Smooth muscle cell of the brain vasculature (primary cell): ENCODE results near the gene CDC23.
"Not testable (repeated sequence)": the region's sequence is repeated elsewhere in the genome, so short reads cannot be mapped to it uniquely, and the experiment has no call there.

Experiments used
- DNase-seq: peaks from one replicate; pipeline ENCODE4 v3.0.0-alpha.2; 2012; ENCODE audit warnings: low read depth, low spot score

The CDC23 gene

DNA sequence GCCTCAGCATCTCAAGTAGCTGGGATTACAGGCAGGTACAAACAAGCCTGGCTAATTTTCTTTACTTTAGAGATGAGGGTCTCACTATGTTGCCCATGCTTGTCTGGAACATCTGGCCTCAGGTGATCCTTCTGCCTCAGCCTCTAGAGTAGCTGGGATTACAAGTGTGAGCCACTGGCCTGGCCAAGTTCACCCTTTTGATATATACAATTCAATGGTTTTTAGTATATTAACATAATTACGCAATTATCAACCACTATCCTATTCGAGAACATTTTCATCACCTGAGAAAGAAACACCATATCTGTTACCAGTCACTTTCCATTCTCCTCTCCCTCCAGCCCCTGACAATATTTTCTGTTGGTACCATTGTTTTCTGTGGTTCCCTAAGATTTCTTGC, 3.7 kb upstream of the CDC23 start:
- DNase-seq: no peak

DNA sequence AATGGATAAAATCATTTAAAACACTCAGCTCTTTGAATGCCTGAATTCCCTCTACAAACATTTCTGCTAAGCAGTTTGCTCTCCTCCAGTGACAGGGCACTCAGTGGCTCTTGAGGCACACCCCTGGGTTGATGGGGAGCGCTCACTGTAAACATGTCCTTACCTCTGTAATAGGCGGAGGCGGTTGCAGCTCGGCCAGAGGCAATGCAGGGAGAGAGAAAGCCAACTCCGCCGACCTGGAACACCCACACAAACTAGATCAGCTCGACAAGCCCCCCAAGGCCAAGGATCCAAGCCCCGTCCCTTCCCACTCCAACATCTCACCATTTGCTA, 329 bp downstream of the CDC23 start:
- DNase-seq: no peak

DNA sequence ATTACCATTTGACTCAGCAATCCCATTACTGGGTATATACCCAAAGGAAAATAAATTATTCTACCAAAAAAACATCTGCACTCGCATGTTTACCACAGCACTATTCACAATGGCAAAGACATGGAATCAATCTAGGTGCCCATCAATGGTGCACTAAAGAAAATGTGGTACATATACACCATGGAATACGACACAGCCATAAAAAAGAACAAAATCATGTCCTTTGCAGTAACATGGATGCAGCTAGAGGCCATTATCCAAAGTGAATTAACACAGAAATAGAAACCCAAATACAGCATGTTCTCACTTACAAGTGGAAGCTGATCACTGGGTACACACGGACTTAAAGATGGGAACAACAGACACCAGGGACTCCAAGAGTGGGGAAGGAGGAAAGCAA, 2.1 kb downstream of the CDC23 start:
- no peak for DNase-seq

DNA sequence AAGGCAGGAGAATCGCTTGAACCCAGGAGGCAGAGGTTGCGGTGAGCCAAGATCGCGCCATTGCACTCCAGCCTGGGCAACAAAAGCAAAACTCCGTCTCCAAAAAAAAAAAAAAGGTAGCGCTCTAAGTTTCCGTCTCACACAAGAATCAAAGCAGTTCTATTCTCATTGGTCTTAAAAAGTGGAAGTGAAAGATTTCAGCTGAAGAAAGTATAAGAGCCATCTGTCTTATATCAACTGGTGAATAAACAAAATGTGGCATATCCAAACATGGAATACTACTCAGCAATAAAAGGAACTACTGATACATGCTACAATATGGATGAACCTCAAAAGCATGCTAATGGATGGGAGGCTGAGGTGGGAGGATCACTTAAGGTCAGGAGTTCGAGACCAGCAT, 19.3 kb downstream of the CDC23 start:
- not testable (repeated sequence) for DNase-seq

DNA sequence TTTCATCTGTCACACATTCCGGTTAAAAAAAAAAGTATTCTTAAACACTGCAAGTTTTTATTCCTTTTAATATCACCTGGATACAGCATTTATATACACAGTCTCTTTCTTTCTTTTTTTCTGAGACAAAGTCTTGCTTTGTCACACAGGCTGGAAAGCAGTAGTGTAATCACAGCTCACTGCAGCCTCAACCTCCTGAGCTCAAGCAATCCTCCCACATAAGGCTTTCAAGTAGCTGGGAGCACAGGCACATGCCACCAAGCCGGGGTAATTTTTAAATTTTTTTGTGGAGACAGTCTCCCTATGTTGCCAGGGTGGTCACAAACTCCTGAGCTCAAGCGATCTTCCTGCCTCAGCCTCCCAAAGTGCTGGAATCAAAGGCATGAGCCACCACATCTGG, 20.3 kb downstream of the CDC23 start:
- DNase-seq: no peak

DNA sequence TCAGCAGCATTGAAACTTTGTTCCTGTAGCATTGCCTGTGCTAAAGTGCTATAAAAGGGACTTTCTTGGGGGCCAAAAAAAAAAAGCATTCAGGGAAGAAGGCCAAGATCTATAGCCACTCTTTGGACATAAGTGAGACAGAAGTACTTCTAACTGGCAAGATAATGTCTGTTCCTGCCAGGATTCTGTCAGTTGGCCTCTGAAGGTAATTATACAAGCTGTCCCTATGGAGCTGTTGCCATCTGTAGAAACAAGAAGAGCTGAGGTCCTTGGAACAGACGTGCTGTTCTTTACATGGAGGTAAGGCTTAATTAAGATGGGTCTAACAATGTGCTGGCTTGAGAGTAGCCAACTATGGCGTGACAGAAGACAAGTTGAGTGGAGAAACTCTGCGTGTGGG, 24.5 kb downstream of the CDC23 start:
- DNase-seq: no peak

DNA sequence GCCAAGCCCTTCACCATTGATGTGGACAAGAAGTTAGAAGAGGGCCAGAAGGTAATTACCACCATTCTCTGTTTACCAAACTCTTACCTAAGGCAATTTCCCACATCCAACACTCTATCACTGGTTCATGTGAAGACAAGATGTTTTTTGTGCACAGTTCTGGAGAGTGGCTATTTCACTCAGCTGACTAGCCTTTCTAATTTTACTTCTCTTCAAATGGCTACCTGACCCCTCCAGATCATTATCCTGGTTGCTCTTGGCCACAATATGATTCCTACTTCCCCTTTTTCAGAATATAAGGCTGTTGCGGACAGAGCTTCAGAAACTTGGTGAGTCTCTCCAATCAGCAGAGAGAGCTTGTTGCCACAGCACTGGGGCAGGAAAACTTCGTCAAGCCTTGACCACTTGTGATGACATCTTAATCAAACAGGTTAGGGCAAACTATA, 27.1 kb downstream of the CDC23 start:
- no peak for DNase-seq

DNA sequence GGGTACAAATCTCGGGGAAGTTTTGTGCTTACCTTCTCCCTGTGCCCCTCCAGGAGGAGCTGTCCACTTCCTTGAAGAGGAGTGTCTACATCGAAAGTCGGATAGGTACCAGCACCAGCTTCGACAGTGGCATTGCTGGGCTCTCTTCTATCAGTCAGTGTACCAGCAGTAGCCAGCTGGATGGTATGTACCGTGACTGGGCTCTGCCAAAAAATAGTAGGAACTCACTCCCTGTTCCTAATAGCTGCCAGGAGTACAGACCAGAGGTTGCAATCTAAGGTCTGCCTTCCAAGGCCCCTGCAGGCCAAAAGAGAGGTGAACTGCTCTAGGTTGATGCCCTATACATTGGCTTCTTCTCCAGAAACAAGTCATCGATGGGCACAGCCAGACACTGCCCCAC, 30.3 kb downstream of the CDC23 start:
- DNase-seq: no peak

DNA sequence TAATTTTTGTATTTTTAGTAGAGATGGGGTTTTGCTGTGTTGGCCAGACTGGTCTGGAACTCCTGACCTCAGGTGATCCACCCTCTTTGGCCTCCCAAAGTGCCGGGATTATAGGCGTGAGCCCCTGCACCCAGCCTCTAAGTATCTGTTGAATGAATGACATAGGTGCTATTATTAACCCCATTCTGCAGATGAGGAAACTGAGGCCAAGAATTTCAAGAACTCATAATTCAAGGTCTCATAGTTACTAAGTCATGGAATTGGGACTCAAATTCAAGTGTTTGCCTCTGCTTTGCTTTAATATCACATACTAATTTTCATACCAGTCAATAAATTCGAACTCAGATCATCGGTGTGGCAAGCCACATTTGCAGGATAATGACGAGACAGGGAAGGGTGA, 32.3 kb downstream of the CDC23 start:
- no peak for DNase-seq

DNA sequence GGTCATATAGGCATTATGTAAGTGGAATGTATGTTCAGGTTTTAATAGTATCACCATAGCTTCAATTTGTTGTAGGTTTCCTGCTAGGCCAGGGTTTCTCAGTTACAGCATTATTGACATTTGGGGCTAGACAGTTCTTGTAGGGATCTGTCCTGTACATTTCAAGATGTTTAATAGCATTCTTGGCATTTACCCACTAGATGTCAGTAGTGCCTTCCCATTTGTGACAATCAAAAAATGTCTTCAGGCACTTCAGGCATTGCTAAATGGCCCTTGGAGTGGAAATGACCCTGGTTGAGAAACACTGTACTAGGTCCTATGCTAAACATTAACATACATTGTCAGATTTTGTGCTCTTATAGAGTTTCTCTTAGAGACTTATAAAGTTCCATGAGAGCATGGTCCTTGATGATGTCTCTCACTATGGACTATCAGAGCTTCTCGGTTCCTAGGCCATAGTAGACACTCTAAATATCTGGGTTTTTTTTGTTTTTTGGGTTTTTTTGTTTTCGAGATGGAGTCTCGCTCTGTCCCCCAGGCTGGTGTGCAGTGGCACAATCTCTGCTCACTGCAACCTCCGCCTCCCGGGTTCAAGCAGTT, 32.8 kb downstream of the CDC23 start:
- DNase-seq: no peak

DNA sequence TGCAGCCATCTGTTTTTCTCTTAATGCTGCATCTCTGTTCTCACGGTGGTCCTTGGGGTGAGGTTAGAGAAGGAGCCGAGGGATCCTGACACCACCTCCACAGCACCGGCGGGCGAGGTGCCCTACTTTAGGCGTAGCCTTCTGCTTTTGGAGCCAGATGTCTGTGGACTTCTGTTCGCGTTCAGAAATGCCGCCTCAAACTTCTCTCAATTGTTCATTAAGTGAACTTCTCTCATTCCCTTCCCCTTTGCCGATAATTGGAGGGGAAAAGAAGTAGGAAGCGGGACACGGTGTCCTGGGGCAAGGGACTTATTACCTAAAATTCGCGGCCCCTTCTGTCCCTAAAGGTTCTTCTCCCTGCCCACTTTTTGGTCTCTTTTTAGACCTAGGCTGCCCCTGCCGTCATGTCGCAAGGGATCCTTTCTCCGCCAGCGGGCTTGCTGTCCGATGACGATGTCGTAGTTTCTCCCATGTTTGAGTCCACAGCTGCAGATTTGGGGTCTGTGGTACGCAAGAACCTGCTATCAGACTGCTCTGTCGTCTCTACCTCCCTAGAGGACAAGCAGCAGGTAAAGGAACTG, 33.8 kb downstream of the CDC23 start:
- DNase-seq: no peak

DNA sequence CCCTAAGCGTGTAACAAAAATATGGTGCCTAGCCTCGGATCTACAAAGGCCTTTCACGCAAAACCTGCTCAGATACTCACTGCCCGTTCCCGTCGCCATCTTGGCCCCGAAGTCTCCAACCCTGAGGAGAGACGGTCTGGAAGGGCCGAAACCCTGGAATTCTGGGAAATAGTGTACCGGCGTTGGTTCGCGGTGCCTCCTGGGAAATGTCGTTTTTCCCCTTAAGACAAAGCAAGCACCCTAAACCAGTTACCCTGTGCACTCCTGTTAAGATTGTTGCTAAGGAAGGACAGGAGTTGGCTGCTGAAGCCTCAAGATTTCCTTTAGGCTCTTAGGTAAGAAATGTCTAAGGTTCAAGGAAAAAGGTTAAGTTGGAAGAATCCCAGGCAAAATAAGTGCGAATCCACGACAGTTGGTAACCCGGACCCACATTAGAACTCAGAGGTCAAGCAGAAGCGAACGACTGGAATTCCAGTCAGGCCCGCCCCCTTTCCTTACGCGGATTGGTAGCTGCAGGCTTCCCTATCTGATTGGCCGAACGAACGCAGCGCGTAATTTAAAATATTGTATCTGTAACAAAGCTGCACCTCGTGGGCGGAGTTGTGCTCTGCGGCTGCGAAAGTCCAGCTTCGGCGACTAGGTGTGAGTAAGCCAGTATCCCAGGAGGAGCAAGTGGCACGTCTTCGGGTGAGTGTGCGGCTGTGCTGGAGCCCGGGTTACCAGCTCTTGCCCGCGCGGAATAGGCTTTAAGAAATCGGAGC, 34.4 kb downstream of the CDC23 start, which contains the start of the genes BRD8 and KIF20A:
BRD8 (minus strand) TSS at position 115 of the 761 bp plus-strand sequence; CDS start at position 99, 16 bp downstream.
KIF20A (plus strand) TSS at position 597 of the 761 bp plus-strand sequence. CDS start 569 bp downstream, outside the sequence.
- peak; percentile 91 for DNase-seq

DNA sequence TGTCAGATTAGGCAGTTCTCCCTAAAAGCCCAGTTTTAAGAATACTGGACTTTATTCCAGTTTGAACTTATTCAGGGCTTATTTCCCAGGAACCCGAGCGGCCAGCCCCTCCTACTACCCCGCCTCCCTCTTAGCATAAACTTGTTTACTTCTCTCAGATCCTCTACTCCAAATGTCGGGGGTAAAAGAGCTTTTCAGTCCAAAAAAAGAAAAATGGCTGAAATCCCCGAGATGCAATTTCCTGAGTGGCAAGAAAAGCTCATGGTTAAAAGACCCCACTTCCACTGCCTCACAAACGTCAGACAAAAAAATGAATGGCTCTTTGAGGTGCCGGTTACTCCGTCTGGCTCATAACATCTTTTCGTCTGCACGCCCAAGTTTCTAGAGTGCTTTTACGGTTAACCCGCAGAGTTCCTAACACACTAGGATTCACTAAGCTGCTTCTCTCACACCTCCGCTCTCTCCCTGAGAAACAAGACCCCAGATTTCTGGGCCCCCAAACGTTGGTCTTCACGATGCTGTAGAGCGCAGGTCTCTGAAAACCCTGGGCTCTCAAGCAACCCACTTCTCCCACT, 35.1 kb downstream of the CDC23 start:
- DNase-seq: no peak

DNA sequence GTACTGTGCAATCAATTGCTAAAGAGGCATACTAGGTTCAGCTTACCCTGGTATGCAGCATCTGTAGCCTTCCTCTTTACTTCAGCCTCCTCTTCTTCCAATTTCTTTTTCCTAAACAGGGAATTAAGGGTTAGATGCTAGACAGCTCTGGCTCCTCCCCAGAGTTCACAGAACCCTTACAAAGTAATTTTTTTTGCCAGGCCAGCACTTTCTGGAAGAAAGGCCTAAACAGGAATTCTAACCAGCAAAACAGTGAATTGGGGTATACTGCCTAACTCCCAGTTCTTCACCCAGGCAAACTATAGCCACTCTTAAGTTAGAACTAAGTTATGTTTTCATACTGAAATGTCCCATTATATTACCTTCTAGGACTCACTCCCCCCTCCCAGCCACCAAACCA, 42.8 kb downstream of the CDC23 start:
- no peak for DNase-seq

DNA sequence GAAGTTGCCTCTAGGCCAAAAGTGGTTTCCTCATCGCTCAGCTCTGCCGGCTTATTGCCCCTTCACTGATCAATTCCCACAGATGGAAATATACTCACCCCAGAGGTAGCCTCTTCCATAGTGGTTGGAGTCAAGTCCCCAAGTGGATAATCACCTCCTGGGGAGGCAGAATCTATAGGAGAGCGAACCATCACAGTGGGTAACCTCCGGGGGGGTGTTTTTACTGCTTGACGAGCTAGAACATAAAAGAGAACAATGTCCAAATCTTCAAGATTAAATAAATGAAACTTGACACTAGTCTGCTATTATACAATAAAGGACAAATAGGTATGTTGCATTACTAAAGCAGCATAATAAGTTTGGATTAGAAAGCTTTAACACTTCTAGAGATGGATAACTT, 44.0 kb downstream of the CDC23 start:
- no peak for DNase-seq

DNA sequence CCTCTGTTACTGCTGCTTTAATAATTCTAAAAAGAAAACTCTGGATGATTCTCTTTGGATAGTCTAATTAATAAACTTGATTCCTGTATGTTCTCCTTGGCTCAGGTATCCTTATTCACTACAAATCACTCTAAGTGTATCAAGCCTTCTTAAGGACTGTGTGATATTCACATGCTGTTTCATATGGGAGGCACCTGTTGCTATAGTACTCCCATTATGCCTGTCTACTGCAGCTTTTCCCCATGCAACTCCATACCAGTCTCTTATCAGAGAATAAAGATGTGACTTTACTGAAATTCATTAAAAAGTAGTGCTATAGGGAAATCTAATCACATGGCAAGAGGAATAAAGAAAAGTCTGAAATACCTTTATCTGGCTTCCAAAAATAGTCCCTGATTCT, 49.4 kb downstream of the CDC23 start:
- no peak for DNase-seq

DNA sequence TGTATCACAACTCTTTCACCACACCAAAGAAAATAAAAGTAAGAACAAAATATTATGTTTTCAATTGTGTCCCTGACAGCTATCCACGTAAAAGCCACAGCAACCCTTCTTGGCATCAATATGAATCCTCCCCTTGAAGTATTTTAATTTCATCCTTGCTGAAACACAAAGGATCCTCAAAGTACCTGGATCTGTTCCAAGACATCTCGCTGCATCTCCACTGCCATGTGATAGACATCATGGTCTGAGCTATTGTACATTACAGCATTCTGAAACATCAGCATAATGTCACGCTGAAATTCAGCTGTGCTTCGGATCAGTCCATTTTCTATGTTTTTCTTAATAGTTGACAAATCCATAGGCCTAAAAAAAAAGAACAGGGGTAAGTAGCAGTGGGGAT, 52.4 kb downstream of the CDC23 start:
- no peak for DNase-seq

DNA sequence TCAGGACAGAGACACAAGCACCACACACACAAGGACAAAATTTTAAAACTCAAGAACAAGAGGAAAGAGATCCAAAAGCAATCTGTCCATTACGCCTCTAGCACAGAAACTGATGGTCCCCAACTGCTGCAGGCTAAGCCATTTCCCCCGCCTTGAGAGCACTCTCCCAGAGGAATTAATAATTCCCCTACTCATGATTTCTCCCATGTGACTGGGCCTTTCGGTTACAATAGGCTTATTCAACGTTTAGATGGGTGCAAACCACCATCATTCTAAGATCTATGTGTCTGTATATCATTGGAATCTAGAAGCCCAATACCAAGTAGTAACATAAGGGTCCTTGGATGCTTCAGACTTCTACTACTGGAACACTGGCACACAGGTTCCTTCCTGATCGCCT, 53.5 kb downstream of the CDC23 start:
- DNase-seq: no peak

DNA sequence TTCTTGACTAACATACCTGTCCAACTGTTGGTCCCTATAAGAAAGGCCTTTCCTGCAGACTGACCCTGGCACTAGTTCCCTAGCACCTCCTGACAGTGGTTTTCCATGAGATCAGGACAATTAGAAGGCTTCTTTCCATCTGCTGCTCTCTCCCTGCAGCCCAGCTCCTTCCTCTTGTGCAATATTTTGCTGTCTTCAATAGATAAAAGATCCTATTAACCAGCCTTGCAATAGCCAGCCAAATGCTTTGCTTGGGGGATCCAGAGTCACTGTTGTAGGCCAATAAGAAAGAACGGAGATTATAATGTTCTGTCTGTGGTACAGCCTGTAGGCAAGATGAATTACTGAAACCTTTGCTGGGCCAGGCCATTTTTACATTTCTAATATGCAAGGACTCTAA, 55.5 kb downstream of the CDC23 start:
- DNase-seq: no peak

DNA sequence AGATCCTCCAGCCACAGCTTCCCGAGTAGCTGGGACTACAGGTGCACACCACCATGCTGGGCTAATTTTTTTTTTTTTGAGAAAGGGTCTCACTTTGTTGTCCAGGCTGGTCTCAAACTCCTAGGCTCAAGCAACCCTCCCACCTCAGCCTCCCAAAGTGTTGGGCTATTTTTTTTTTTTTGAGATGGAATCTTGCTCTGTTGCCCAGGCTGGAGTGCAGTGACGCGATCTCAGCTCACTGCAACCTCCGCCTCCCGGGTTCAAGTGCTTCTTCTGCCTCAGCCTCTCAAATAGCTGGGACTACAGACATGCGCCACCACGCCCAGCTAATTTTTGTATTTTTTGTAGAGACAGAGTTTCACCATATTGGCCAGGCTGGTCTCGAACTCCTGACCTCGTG, 57.1 kb downstream of the CDC23 start:
- not testable (repeated sequence) for DNase-seq

DNA sequence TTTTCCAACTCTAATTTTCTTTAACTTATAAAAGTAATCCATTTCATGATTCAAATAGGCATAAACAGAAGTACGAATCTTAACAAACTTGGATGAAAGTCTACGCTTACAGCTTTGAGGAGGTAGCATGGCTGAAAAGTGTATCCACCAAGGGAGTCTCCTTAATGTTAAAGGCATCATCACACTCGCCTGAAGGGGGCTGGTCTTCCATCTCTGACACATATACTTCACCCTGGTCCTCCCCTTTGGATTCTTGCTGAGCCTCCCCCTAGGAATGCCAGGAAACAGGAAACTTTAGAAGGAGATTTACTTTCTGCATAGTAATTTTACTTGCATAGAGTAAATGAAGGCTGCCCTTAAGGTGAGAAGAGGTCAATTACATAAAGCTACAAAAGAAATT, 63.6 kb downstream of the CDC23 start:
- no peak for DNase-seq

DNA sequence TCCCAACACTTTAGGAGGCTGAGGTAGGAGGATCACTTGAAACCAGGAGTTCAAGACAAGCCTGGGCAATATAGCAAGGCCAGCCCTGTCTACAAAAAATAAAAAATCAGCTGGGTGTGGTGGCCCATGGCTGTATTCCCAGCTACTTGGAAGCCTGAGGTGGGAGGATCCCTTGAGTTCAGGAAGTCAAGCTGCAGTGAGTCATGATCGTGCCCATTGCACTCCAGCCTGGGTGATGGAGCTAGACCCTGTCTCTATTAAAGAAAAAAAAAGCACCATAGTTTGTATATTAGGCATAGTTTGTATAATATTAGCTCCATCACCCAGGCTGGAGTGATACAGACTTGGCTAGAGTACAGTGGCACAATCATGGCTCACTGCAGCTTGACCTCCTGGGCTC, 64.3 kb downstream of the CDC23 start:
- no peak for DNase-seq

DNA sequence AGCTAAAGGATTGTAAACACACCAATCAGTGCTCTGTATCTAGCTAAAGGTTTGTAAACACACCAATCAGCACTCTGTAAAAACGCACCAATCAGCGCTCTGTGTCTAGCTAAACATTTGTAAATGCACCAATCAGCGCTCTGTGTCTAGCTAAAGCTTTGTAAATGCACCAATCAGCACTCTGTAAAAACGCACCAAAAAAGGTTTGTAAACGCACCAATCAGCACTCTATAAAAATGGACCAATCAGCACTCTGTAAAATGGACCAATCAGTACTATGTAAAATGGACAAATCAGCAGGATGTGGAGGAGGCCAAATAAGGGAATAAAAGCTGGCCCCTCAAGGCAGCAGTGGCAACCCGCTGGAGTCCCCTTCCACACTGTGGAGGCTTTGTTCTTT, 69.5 kb downstream of the CDC23 start:
- not testable (repeated sequence) for DNase-seq
